GM12878 (cell line): Measurements from ENCODE around the gene CCDC9. TPM values are rescaled to one million over a fixed set of nuclear protein-coding genes. Genes with fewer than 3 reads are reported as not detected.
A peak's percentile ranks its signal among the peaks of the same experiment; 100 is the strongest.

Experiments used
- BHLHE40 ChIP-seq, 2 experiments: fragments of 450-650 bp in 1 of 2; IDR thresholded peaks; 2 replicates each; pipeline ENCODE4 v1.6.1; 2011 to 2017; ENCODE audit warnings: low read depth in 2 of 2, borderline replicate concordance in 1 of 2, improper control_type of control experiment in 1 of 2, low read length in 1 of 2, mild to moderate bottlenecking in 1 of 2
- BRCA1 ChIP-seq: IDR thresholded peaks from 2 replicates; pipeline ENCODE4 v1.6.1; 2011; ENCODE audit warnings: low read depth, low read length, improper control_type of control experiment
- CREM ChIP-seq: IDR thresholded peaks from 2 replicates; pipeline ENCODE4 v1.6.1; 2014; ENCODE audit warnings: antibody characterized with exemption, low read depth
- DPF2 ChIP-seq: fragments of 450-650 bp; IDR thresholded peaks from 2 replicates; pipeline ENCODE4 v1.6.1; 2017; ENCODE audit warnings: mild to moderate bottlenecking
- GABPA ChIP-seq: IDR thresholded peaks from 2 replicates; pipeline ENCODE4 v1.6.1; 2014; ENCODE audit warnings: antibody characterized with exemption, low read depth, mild to moderate bottlenecking, inconsistent platforms
- HCFC1 ChIP-seq: fragments of 150-350 bp; IDR thresholded peaks from 2 replicates; pipeline ENCODE4 v1.6.1; 2014; ENCODE audit warnings: low read length
- LARP7 ChIP-seq: fragments of 450-650 bp; IDR thresholded peaks from 2 replicates; pipeline ENCODE4 v1.6.1; 2017; ENCODE audit warnings: mild to moderate bottlenecking
- MEF2A ChIP-seq: IDR thresholded peaks from 2 replicates; pipeline ENCODE4 v1.6.1; 2011; ENCODE audit warnings: low read depth, mild to moderate bottlenecking, low read length, moderate library complexity; ENCODE audit not compliant: insufficient read depth
- MEF2B ChIP-seq: fragments of 450-650 bp; IDR thresholded peaks from 2 replicates; pipeline ENCODE4 v1.6.1; 2018; ENCODE audit warnings: mild to moderate bottlenecking, moderate library complexity; ENCODE audit not compliant: partially characterized antibody, poor library complexity, severe bottlenecking
- MXI1 ChIP-seq: fragments of 150-350 bp; IDR thresholded peaks from 2 replicates; pipeline ENCODE4 v1.6.1; 2011; ENCODE audit warnings: low read depth, mild to moderate bottlenecking, inconsistent platforms, low read length, improper control_type of control experiment
- NR2C2 ChIP-seq: IDR thresholded peaks from 2 replicates; pipeline ENCODE4 v1.6.1; 2011; ENCODE audit warnings: borderline replicate concordance, low read depth; ENCODE audit not compliant: control insufficient read depth, insufficient read length
- NR2F1 ChIP-seq: fragments of 450-650 bp; conservative IDR thresholded peaks from 2 replicates; pipeline ENCODE4 v1.6.1; 2017; ENCODE audit warnings: mild to moderate bottlenecking
- POLR2A ChIP-seq: IDR thresholded peaks from 2 replicates; pipeline ENCODE4 v1.6.1; 2011; ENCODE audit warnings: low read depth, mild to moderate bottlenecking, low read length
- RAD21 ChIP-seq: IDR thresholded peaks from 2 replicates; pipeline ENCODE4 v1.6.1; 2011; ENCODE audit warnings: mild to moderate bottlenecking, low read depth, low read length, moderate library complexity; ENCODE audit not compliant: insufficient read depth
- SRF ChIP-seq, 2 experiments: IDR thresholded peaks; 2 replicates each; pipeline ENCODE4 v1.6.1; 2011; ENCODE audit warnings: low read depth in 2 of 2, low read length in 2 of 2, mild to moderate bottlenecking in 1 of 2, moderate library complexity in 1 of 2
- ZNF207 ChIP-seq: fragments of 450-650 bp; IDR thresholded peaks from 2 replicates; pipeline ENCODE4 v1.6.1; 2014; ENCODE audit warnings: antibody characterized with exemption, mild to moderate bottlenecking, borderline replicate concordance
- ZNF217 ChIP-seq: fragments of 450-650 bp; IDR thresholded peaks from 2 replicates; pipeline ENCODE4 v1.6.1; 2017; ENCODE audit warnings: antibody characterized with exemption, mild to moderate bottlenecking
- ZSCAN29 ChIP-seq: fragments of 450-650 bp; IDR thresholded peaks from 2 replicates; pipeline ENCODE4 v1.6.1; 2017; ENCODE audit warnings: mild to moderate bottlenecking, moderate library complexity
- polyA plus RNA-seq, 11 experiments: library from polyadenylated mRNA; depleted of rRNA in 4 of 11; unstranded in 6 of 11; stranded (reverse) in 5 of 11; fragments of >200 nt; fragmentation: Nextera tagmentation in 4 of 11; fragmentation: Illumina TruSeq in 1 of 11; extraction: Ambion mirVana in 4 of 11; extraction: Trizol in 1 of 11; gene quantifications; 1 replicate in 1 of 11; 2 replicates in 10 of 11; pipeline versions ENCODE4 v1.2.1 to v1.2.3, GENCODE V29; 2011 to 2016; ENCODE audit warnings: inconsistent platforms in 2 of 11, missing spikeins in 2 of 11, low read depth in 1 of 11
- total RNA-seq, 4 experiments: library from RNA; depleted of rRNA in 3 of 4; stranded (reverse); fragments of >200 nt in 3 of 4; fragmentation: Illumina TruSeq in 1 of 4; extraction: Trizol in 1 of 4; gene quantifications; 2 replicates each; pipeline versions ENCODE4 v1.2.1 to v1.2.3, GENCODE V29; 2013 to 2021
- TF ChIP-seq, protein P1 (sequence below): fragments of 450-650 bp; formaldehyde crosslinking; IDR thresholded peaks from 2 replicates; pipeline ENCODE4 v1.4.0; 2020; ENCODE audit warnings: mild to moderate bottlenecking, moderate library complexity
- TF ChIP-seq, protein P2 (sequence below): fragments of 150-350 bp; IDR thresholded peaks from 2 replicates; pipeline ENCODE4 v1.6.1; 2016; ENCODE audit warnings: low read depth, low read length
- TF ChIP-seq, protein P3 (sequence below): fragments of 450-650 bp; IDR thresholded peaks from 2 replicates; pipeline ENCODE4 v1.6.1; 2018; ENCODE audit warnings: mild to moderate bottlenecking, low read depth, moderate library complexity; ENCODE audit not compliant: partially characterized antibody

The CCDC9 gene
- total and polyA plus RNA-seq, 10 of the 15 experiments (the other 5 are each of a cell fraction or from before 2014, with no cell fraction given), result 0.18 to 17.5 (median 7.1) TPM; not detected in 1

DNA sequence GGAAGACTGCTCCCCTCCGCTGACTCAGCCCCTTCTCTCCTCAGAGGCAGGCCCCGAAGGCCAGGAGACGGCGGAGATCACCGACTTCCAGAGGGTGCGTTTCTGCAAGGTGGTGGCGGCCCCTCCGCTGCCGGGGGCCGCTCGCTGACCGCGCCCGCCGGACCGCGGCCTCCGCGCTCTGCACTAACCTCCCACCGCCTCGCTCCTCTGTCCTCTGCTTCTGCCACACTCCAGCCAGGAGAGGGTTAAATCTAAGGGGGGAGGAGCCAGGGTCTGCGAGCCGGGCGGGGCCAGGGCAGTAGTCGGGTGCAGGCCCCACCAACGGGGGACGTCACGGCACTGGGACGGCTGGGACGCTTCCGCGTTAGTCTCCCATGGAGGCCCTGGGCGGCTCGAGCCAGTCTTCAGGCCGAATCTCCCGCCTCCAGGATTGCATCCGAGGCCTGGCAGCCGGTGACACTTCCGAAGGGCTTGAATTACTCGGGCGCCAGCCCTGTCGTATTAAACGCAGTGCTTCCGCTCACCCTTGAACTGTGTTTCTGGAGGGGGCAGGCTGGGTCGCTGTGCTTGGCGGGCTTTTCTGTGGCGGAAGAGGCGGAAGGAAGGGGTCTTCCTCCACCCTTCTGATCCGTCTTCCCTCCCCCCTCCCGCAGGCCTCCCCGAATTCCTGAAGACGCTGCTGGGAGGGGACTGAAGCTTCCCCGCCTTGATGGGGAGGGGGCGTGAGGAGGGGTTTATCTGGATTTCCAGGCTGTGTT lies 17.2 kb downstream of the CCDC9 start (continued):
- TF ChIP-seq LARP7, result peak; percentile 77
- TF ChIP-seq DPF2, result 0 out of 2 replicates have a peak, but pooled peaks have one; percentile 60
- peak; percentile 47 for TF ChIP-seq NR2F1
- peak; percentile 37 for TF ChIP-seq MEF2B
- TF ChIP-seq CREM, result peak; percentile 83
- TF ChIP-seq, protein P1, sequence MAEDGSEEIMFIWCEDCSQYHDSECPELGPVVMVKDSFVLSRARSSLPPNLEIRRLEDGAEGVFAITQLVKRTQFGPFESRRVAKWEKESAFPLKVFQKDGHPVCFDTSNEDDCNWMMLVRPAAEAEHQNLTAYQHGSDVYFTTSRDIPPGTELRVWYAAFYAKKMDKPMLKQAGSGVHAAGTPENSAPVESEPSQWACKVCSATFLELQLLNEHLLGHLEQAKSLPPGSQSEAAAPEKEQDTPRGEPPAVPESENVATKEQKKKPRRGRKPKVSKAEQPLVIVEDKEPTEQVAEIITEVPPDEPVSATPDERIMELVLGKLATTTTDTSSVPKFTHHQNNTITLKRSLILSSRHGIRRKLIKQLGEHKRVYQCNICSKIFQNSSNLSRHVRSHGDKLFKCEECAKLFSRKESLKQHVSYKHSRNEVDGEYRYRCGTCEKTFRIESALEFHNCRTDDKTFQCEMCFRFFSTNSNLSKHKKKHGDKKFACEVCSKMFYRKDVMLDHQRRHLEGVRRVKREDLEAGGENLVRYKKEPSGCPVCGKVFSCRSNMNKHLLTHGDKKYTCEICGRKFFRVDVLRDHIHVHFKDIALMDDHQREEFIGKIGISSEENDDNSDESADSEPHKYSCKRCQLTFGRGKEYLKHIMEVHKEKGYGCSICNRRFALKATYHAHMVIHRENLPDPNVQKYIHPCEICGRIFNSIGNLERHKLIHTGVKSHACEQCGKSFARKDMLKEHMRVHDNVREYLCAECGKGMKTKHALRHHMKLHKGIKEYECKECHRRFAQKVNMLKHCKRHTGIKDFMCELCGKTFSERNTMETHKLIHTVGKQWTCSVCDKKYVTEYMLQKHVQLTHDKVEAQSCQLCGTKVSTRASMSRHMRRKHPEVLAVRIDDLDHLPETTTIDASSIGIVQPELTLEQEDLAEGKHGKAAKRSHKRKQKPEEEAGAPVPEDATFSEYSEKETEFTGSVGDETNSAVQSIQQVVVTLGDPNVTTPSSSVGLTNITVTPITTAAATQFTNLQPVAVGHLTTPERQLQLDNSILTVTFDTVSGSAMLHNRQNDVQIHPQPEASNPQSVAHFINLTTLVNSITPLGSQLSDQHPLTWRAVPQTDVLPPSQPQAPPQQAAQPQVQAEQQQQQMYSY (CRISPR knock-in tag), result no peak
- peak; percentile 13; the same call in 1 of the 2 replicates for TF ChIP-seq ZNF217
- TF ChIP-seq GABPA, result no peak
- TF ChIP-seq SRF (IDR thresholded peaks at IDR 0.05; ENCODE audit: low read depth in 2 of 2, low read length in 2 of 2), result no peak
- peak; percentile 12; the same call in 1 of the 2 replicates for TF ChIP-seq HCFC1
- no peak for TF ChIP-seq RAD21
- TF ChIP-seq MXI1, result peak; percentile 67
- no peak for TF ChIP-seq BRCA1
- TF ChIP-seq POLR2A, result peak; percentile 84
- TF ChIP-seq ZSCAN29, result no peak
- TF ChIP-seq, protein P2, sequence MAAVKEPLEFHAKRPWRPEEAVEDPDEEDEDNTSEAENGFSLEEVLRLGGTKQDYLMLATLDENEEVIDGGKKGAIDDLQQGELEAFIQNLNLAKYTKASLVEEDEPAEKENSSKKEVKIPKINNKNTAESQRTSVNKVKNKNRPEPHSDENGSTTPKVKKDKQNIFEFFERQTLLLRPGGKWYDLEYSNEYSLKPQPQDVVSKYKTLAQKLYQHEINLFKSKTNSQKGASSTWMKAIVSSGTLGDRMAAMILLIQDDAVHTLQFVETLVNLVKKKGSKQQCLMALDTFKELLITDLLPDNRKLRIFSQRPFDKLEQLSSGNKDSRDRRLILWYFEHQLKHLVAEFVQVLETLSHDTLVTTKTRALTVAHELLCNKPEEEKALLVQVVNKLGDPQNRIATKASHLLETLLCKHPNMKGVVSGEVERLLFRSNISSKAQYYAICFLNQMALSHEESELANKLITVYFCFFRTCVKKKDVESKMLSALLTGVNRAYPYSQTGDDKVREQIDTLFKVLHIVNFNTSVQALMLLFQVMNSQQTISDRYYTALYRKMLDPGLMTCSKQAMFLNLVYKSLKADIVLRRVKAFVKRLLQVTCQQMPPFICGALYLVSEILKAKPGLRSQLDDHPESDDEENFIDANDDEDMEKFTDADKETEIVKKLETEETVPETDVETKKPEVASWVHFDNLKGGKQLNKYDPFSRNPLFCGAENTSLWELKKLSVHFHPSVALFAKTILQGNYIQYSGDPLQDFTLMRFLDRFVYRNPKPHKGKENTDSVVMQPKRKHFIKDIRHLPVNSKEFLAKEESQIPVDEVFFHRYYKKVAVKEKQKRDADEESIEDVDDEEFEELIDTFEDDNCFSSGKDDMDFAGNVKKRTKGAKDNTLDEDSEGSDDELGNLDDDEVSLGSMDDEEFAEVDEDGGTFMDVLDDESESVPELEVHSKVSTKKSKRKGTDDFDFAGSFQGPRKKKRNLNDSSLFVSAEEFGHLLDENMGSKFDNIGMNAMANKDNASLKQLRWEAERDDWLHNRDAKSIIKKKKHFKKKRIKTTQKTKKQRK, result no peak
- TF ChIP-seq, protein P3, sequence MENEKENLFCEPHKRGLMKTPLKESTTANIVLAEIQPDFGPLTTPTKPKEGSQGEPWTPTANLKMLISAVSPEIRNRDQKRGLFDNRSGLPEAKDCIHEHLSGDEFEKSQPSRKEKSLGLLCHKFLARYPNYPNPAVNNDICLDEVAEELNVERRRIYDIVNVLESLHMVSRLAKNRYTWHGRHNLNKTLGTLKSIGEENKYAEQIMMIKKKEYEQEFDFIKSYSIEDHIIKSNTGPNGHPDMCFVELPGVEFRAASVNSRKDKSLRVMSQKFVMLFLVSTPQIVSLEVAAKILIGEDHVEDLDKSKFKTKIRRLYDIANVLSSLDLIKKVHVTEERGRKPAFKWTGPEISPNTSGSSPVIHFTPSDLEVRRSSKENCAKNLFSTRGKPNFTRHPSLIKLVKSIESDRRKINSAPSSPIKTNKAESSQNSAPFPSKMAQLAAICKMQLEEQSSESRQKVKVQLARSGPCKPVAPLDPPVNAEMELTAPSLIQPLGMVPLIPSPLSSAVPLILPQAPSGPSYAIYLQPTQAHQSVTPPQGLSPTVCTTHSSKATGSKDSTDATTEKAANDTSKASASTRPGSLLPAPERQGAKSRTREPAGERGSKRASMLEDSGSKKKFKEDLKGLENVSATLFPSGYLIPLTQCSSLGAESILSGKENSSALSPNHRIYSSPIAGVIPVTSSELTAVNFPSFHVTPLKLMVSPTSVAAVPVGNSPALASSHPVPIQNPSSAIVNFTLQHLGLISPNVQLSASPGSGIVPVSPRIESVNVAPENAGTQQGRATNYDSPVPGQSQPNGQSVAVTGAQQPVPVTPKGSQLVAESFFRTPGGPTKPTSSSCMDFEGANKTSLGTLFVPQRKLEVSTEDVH, result peak; percentile 85
- TF ChIP-seq BHLHE40 (IDR thresholded peaks at IDR 0.05; ENCODE audit: borderline replicate concordance in 1 of 2, low read depth in 2 of 2, low read length in 1 of 2), result peak; percentile 81 to 88
- TF ChIP-seq NR2C2, result no peak
- no peak for TF ChIP-seq MEF2A
- 0 out of 2 replicates have a peak, but pooled peaks have one; percentile 43 for TF ChIP-seq ZNF207
